HG03354 (cell line): ENCODE measurements around the gene RNASEH2A.

Source experiments
- ATAC-seq: cut with Tn5 transposase; IDR thresholded peaks from one replicate; pipeline ENCODE4 v1.9.1; 2021; ENCODE audit warnings: mild to moderate bottlenecking; ENCODE audit not compliant: unreplicated experiment, poor library complexity, severe bottlenecking

RNASEH2A gene

DNA sequence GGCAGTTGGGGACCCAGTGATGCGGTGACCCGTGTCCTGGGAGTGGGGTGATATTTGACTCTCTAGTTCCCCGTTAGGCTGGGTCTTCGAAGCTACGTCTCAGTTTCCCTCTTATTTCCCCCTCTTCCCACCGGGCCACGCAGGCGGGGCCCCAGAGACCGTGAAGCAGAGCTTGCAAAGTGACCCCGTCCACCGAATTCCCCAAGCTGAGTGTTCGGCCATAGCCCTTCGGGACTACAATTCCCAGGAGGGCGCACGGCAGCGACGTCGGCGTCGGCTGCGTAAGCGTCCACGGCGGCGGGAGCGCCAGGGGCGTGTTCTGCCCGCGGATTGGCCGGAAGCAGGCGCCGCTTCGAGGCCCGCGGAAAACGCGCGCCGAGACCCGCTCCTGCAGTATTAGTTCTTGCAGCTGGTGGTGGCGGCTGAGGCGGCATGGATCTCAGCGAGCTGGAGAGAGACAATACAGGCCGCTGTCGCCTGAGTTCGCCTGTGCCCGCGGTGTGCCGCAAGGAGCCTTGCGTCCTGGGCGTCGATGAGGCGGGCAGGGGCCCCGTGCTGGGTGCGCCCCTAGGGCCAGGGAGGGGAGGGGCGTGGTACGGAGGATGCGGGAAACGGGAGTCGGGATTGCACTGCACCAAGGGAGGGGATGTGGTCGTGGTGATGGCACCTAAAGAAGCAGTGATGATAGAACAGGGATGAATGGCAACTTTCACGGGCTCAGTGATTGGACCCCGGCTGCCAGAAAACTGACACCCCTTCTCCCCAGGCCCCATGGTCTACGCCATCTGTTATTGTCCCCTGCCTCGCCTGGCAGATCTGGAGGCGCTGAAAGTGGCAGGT is at the start of gene RNASEH2A:
TSS of gene RNASEH2A (plus strand) at position 343 of the 840 bp plus-strand sequence. CDS start at position 433, 90 bp downstream.
- peak; percentile 75 for ATAC-seq

DNA sequence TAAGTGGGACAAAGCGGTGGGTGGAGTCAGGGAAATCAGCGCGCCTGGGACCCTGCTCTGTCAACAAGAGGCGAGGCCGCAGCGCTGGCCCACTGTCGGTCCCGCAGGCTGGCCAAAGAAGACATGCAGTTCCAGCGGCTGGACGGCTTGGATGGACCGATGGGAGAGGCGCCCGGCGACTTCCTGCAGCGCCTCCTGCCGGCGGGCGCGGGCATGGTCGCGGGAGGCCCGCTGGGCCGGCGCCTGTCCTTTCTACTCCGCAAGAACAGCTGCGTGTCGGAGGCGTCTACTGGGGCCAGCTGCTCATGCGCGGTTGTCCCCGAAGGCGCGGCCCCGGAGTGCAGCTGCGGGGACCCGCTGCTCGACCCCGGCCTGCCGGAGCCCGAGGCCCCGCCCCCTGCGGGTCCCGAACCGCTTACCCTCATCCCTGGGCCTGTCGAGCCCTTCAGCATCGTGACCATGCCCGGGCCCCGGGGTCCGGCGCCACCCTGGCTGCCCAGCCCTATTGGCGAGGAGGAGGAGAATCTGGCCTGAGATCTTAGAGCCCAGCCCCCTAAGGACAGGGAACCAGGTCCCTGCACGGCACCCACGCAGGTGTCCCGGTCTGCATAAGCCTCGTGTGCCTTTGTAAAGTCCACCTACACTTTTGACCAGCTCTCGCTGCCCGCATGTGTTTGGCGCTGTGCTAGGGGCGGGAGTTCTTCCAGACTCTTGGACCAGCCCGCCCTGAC is 48.7 kb upstream of the RNASEH2A start:
- no peak for ATAC-seq

DNA sequence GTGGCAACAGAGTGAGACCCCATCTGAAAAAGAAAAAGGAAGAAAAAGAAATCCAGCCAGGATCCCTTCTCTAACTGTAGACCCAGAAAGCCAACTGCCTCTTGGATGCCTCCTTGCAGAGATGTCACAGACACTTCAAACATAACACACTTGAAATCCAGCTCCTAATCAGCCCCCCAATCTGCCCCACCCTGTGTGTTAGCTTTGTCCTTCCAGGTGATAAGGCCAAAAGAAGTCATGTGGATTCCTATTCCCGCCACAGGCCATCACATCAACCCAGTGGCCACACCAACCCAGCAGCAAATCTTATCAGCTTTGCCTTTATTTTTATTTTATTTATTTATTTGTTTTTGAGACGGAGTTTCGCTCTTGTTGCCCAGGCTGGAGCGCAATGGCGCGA is 46.7 kb upstream of the RNASEH2A start:
- ATAC-seq, result no peak

DNA sequence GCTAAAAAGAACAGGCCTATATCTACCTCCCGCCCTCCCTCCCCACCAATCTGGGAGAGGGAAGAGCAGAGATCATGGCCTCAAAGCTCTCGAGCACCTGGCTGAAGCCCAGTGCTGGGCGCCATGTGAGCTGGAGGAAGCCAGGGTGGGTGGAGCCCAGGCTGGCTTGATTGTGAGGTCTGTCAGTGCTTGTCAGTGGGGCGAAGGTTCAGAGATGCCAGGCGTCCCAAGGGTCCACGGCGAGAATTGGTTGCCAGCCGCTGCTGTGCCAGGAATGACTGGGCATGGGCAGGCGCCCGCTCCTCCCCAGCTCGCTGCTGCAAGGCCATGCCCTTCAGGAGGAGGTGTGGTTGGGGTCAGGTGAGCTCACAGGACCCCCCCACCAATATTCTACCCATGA is 43.3 kb upstream of the RNASEH2A start:
- ATAC-seq, result no peak

DNA sequence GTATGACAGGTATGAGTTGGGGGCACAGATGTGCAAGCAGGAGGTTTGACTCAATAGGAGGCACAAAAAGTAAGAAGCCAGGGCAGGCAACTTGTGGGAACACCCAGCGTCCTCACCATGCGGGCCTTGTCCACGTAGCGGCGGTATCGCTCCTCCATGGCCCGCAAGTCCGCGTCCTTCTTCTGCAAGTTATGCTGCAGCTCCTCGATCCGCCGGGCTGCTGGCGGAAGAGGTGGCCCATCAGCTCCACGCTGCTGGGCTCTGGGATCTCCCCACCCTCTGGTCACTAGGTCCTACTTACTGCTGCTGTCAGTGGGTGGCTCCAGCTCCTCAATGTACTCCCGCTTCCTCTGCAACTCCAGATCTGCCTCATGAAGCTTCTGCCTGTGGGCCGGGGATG is 41.7 kb upstream of the RNASEH2A start:
- no peak for ATAC-seq

DNA sequence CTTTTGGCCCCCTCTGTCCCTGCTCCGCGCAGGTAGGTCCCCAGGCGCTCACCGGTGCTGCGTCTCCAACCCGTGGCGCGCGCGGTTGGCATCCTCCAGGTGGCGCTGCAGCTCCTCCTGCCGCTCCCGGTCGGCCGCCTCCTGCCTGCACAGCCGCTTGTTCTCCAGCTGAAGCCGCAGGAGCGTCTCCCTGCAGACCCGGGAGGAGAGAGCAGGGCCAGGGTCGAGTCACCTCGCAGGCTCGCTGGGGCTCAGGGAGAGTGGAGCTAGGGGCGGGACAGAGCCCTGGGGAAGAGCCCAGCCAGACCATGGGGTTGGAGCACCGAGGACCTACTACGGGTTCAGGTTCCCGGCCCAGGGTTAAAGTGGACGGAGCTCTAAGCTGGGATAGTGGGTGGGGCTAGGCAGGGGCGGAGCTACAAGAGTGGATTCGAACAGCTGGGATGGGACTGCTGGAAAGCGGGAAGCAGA is 40.3 kb upstream of the RNASEH2A start:
- no peak for ATAC-seq

DNA sequence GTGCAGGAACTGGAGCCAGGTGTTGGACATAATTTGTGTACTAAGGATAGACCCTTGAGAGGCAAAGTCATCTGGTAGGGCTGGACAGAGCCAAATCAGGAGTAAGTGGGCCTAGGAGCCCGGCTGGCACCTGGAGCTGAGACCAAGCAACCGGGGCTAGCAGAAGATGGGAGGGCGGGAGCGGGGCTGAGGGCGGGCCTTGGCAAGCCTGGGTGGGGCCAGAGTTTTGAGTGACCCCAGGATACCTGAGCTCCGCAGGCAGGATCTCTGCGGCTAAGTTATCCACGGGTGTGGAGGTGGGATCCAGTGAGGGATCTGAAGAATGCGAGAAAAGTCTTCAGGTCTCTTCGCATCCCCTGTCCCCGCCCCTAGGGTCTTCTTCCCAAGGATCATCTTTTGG is 39.2 kb upstream of the RNASEH2A start:
- ATAC-seq, result no peak

DNA sequence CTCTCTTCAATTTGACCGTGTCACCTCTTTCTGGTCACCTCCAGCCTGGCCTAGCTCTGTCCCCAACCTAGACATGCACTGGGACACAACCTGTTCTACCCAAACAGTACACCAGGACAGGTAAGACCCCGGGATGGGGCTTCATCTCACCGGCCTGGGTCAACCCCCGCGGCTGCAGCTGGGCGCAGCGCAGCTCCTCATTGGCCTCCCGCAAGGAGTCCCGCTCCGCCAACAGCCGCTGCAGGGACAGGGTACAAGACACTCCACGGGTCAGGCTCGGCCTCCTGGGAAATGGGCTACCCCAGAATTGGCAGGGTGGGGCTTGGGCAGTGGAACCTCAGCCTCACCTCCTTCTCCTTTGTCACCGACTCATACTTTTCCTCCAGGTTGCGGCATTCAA is 38.7 kb upstream of the RNASEH2A start:
- no peak for ATAC-seq

DNA sequence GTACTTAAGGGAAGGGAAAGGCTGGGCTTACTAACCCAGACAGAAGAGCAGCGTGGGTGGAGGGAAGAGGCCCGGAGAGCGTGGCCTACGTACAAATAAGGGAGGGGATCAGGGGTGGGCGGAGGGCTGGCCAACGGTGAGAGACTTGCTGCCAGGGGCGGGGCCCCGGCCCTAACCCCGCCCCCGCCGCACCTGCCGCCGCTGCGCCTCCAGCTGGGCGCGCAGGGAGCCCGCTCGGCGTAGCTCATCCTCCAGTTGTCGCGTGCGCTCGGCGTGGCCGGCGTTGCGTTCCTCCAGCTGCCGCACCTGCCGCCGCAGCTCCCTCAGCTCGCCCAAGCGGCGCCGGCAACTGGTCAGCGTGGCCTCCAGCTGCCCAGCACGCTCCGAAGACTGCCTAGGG is 36.7 kb upstream of the RNASEH2A start:
- no peak for ATAC-seq

DNA sequence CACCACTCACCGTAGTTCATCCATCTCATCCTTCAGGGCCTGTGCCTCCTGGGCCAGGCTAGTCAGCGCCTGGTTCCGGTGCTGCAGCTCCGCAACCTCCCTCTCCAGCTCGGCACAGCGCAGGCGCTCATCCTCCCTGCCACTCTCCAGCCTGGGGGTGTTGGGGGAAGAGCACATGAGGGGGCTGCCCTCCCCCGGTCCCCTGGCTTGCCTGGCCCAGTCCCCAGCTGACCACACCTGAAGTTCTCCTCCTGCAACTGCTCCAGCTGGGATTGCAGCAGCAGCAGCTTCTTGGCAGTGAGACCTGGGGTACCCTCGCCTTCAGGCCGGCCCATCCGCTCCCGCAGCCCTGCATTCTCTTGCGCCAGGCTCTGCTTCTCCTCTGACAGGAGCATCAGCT is 35.5 kb upstream of the RNASEH2A start:
- ATAC-seq, result no peak

DNA sequence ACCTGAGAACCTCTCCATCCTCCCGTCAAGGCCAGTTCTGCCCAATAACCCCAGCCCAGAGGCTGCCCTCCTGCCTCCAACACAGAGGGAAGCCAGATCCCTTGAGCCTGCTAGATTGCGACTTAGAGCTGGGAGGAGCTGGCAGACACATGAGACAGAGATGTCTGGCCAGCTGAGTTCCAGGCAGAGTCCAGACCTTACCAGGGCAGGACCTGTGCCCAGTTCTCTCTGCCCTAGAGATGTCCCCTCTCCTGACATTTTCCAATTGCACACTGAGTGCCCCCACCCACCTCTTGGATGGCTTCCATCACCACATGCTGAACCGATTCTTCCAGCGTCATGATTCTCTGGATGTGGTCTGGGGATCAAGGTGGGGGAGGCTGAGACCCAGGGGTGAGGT is 34.1 kb upstream of the RNASEH2A start:
- ATAC-seq, result no peak

DNA sequence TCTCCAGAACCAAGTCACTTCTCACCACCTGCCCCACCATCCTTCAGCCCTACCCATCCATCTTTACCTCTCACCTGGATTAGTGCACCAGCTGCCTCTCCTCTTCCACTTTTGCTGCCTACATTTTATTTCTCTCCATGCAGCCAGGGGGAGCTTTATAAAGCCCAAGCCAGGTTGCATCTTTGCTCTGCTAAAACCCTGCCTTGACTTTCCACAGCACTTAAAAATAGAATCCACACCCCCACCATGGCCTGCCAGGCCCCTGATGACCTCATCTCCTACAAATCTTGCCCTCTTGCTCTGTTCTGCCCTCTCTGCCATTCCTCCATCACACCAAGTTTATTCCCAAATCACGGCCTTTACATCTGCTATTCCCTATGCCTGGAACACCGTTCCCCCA is 32.8 kb upstream of the RNASEH2A start:
- ATAC-seq, result no peak

DNA sequence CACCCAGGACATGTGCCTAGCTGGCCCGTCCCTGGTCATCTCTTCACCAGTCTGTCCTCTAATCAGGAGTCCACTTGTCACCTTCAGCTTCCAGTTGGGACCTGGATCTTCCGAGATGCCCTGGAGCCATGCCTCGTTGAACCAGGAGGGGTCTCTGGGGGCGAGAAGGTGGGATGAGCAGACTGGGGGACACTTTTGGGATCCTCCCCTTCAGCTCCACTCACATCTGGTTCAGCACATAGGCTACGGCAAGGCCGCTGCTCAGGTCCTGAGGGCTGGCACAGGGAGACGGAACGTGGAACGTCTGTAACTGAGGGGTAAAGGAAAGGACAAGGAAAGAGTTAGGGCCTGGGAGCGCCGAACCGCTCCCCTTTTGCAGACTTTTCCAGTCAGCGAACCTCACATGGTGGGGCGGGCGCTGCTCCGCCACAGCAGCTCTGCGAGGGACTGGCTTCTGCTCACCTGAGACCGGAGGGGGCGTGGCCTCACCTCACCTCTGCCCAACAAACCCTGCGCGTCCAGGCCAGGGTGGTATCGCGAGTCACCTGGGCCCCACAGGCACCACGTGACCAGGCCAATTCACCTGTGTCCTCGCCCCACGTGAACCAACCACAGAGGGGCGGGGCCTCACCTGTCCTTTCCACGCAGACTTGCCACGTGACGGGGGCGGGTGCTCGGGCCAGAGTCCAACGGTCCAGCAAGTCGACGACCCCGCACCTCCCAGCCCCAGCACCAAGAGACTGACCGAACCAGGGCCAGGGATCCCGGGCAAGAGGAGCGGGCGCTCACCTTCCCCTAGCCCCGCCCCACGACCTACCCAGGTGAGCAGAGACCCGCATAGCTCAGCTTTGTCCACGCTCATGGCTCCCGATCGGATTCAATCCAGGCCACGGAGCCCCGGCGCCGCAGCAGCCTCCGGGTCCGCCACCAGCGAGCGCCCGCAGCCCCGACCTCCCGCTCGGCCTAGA is 31.5 kb upstream of the RNASEH2A start, which contains the start of gene HOOK2:
TSS of gene HOOK2 (minus strand) at position 965 of the 968 bp plus-strand sequence. CDS start at position 862, 103 bp downstream.
- ATAC-seq, result peak; percentile 3

DNA sequence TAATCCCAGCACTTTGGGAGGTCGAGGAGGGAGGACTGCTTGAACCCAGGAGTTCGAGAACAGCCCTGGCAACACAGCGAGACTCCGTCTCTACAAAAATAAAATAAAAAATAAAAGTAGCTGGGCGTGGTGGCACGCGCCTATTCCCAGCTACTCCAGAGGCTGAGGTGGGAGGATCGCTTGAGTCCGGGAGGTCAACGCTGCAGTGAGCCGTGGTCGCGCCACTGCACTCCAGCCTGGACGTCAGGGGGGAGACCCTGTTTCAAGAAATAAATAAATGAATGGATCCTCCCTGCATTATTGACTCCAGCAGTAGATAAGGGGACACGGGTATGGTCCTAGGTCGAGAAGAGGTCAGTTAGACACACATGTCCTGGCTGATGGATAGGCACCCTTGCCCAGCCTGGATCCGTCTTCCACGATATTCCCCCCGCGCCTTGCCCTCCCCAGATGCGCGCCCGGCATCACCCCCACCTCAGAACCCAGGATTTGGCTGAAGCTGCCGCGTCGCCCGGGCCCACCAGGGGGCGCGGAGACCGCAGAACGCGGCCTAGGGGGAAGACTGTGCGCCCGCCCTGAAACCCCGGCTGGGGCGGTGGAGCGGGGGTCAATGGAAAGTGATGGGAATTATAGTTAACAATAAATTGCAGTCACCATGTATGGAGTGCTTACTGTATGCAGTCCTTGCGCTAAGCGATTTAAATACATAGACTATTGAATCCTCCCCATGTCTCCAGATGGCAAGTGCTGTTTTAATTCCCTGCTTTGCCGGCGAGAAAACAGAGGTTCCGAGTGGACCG is 29.0 kb upstream of the RNASEH2A start:
- peak; percentile 40 for ATAC-seq

DNA sequence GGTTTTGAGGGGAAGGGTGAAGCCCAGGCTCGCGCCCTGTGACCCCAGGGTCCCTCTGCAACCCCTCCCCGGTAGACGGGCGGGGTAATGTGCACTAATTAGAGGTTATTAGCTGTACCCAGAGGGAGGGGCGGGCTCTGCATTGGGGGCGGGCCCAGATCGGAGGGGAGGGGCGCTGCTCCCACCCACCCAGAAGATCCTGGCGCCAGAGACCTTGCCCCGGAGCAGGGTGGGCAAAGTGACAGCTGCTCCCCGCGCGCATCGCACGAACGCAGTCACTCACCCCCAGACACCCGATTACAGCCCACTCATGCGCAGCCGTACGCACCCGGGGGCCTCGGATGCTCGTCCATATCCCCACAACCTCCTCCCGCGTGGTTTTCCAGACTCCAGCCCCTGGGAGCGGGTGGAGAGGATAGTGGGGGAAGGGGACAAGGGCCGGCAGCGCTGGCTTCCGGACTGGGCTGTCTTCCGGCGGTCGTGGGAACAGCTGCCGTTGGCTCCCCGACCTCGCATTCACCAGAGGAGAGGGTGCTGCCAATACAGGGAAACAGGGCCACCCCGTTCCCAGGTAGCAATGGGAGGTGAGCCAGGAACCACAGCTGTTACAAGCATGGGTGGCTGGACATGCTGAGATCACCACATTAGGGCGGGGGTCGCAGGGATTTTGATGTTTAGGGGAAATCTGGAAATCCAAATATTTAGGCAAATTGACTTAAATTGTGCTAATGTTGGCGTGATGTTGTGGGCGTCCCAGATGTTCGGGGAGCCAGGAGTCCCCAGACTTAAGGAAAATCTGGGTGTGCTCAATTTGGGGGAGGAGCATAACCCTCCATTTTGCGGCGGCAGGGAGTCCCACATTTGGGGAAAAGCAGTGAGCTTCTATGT is 28.1 kb upstream of the RNASEH2A start:
- no peak for ATAC-seq

DNA sequence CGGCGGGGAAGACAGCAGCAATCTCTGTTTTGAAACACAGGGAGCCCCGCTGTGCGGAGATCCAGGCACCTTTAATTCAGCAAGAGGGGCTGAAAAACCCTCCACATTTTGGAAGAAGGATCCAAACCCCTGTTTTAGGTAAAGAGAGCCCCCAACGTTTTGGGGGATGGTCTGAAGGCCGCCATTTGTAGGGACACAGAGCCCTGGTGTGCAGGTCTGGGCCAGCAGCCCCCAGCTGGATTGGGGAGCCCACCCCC is 27.6 kb upstream of the RNASEH2A start:
- no peak for ATAC-seq

DNA sequence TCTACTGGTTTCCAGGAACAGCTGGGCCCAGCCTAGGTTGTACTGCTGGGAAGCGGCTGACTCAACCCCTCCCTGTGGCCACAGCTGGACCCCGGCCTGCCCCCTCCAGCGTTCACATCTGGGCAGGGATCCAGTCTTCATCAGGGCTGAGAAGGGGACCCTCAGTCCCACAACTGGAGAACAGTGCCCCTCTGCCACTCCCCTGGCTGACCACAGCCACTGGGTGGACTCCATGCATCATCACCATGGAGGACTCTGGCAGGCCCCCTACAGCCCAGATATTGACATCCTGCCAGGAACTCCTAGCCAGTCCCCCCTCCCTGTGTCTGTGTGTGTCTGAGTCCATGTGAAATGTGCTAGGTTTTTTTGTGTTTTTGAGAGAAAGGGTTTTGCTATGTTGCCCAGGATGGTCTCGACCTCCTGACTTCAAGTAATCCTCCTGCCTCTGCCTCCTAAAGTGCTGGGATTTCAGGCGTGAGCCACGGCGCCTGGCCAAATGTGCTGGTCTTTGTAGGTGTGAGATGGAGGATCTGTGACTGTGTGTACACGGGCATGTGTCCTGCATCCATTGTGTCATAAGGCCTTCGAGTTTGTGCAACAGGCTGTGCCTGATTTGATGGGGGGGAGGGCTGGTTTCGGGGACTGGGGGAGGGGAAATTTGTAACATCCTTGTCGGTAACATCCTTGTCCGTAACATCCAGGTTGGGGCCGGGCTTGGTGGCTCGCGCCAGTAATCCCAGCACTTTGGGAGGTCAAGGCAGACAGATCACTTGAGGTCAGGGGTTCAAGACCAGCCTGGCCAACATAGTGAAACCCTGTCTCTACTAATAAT is 27.0 kb upstream of the RNASEH2A start:
- ATAC-seq, result no peak

DNA sequence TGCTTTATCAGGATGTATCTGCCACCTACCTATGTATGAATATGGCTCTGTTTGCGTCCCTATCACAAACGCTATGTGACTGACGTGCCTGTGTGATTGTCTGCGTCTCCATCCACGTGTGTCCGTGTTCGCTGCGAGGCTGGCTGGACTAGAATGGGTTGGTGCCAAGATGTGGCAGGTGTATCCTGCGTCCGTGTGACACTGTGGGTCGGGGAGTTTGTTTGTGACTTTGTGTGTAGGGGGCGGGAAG is 24.3 kb upstream of the RNASEH2A start:
- no peak for ATAC-seq
